GM12875 (cell line): ENCODE results near the gene KLHL9.

Experiments used
- H3K4me3 ChIP-seq: one replicate; pipeline ENCODE4 v1.5.1; 2011; ENCODE audit warnings: low read depth, low read length, control low read depth
- TF ChIP-seq, protein P1 (sequence below): IDR thresholded peaks from 2 replicates; pipeline ENCODE4 v1.5.1; 2011; ENCODE audit warnings: low read depth, mild to moderate bottlenecking, control low read depth, inconsistent platforms, low read length, moderate library complexity, borderline replicate concordance; ENCODE audit not compliant: insufficient read depth

KLHL9 gene

DNA sequence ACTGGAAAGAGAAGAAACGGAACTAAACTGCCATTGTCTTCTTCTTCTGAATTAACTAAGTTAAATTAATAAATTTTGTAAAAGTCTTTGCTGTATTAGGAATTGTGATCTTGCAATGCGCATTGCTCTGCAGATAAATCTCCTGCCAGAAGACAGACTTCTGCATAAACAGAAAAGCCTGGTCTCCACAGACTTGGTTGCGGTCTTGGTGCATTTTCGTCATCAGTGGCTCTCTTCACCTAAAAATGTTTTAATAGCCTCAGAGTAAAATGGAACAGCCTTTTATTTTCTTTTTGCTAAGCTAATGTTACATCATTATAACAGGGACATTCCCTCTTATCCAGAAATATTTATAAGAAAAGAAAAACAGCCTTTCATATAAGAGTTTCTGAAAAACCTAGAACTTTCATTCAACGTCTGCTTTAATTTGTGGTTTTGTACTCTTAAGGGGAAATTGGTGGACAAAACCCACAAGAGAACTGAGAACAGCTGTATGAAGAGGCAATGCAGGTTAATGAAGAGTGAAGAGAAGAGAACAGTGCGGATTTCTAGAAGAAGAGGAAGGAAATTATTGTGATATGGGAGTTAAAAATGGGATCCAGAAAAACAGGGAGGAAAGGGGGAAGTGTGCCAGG, 40.2 kb downstream of the KLHL9 start:
- TF ChIP-seq, protein P1, sequence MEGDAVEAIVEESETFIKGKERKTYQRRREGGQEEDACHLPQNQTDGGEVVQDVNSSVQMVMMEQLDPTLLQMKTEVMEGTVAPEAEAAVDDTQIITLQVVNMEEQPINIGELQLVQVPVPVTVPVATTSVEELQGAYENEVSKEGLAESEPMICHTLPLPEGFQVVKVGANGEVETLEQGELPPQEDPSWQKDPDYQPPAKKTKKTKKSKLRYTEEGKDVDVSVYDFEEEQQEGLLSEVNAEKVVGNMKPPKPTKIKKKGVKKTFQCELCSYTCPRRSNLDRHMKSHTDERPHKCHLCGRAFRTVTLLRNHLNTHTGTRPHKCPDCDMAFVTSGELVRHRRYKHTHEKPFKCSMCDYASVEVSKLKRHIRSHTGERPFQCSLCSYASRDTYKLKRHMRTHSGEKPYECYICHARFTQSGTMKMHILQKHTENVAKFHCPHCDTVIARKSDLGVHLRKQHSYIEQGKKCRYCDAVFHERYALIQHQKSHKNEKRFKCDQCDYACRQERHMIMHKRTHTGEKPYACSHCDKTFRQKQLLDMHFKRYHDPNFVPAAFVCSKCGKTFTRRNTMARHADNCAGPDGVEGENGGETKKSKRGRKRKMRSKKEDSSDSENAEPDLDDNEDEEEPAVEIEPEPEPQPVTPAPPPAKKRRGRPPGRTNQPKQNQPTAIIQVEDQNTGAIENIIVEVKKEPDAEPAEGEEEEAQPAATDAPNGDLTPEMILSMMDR, result no peak
- no peak overlapping the region for H3K4me3 ChIP-seq

DNA sequence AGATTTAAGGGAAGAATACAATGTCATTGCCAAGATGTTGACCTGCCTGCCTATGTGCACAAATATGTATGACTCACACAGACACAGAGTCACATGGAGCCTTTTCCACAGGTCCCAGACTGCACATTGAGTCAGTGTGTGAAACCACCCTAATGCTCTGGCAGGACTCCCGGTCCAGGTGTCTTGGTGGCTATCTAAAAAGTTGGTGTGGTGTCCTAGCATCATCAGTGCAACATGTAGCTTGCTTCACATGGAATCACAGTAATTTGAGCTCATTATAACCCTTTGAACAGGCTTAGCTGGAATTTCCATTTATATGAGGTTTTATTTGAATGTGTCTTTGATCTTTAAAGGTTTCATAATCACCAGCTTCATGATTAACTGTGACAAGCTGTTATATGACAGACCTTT, 40.8 kb downstream of the KLHL9 start:
- H3K4me3 ChIP-seq, result no peak overlapping the region
- TF ChIP-seq, protein P1, result no peak

DNA sequence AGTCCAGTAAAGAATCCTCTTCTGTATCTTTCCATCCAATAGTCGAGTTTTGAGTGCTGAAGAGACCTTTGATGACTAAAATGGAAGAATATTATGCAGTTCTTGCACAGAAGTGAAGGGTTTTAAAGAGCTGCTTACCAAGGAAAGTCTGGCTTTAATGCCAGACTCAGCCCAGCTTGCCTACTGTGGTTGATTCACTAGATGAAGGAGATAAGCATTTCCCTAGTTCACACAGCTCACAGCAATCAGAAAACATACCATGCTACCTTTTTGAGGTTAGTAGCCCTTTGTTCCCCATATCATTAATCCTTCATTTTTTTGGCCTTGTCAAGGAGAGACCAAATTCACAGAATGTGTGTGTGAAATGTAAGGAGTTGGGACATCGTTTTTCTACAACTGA, 45.4 kb downstream of the KLHL9 start:
- TF ChIP-seq, protein P1, result no peak
- H3K4me3 ChIP-seq, result no peak overlapping the region

DNA sequence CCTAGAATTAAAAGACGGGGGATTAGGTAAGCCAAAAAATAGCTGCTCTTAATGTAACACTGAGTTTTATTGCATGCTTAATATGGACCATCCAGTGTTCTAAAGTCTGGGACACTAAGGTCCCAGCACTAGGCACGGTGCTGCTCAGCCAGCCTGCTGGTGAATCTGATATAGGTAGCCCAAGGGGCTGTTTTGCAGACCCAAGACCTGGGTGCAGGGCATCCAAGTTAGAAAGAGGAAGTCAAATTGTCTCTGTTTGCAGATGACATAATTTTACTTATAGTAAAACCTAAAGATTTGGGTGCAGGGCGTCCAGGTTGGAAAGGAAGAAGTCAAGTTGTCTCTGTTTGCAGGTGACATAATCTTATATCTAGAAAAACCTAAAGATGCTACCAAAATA, 47.9 kb downstream of the KLHL9 start:
- no peak overlapping the region for H3K4me3 ChIP-seq
- TF ChIP-seq, protein P1, result no peak

DNA sequence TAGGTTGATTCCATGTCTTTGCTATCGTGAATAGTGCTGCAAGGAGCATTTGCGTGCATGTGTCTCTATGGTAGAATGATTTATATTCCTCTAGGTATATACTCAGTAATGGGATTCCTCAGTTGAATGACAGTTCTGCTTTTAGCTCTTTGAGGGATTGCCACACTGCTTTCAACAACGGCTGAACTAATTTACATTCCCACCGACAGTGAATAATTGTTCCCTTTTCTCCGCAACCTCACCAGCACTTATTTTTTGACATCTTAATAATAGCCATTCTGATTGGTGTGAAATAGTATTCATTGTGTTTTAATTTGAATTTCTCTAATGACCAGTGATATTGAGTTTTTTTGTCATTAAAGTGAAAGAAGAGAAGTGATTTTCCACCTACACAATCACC, 48.5 kb downstream of the KLHL9 start:
- TF ChIP-seq, protein P1, result no peak
- no peak overlapping the region for H3K4me3 ChIP-seq

DNA sequence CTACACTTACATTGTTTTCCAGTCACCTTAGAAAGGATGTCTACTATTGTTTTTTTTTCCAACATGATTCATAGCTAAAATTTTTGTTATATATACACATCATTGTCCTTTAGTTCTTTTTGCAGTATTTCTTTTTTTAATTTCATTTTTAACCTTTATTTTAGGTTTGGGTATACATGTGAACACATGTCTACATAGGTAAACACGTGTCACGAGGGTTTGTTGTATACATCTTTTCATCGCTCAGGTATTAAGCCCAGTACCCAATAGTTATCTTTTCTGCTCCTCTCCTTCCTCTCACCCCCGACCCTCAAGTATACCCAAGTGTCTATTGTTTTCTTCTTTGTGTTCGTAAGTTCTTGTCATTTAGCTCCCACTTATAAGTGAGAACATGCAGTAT, 49.1 kb downstream of the KLHL9 start:
- H3K4me3 ChIP-seq, result no peak overlapping the region
- TF ChIP-seq, protein P1, result no peak

DNA sequence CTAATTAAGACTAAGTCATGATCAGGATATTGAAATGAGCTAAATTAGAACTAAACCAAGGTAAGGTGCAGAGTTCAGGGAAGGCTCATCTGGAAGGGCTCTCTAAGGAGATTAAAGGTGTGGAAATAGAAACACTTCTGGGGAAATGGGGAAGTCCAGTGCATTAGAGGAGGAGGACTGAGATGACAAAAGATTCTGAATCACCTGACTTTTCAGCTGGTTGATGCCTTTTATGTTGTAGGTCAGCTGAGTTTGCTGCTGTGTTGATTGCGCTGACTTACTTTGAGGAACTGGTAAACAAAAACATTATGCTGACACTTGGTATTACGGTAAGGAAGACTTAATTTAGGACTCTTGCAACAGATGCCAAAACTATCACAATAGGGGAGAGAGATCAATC, 53.9 kb downstream of the KLHL9 start:
- no peak overlapping the region for H3K4me3 ChIP-seq
- TF ChIP-seq, protein P1, result no peak
